Measurements from ENCODE around the gene ADCY1.
"Not testable (repeated sequence)": the region's sequence is repeated elsewhere in the genome, so short reads cannot be mapped to it uniquely, and the experiment has no call there.

DNA sequence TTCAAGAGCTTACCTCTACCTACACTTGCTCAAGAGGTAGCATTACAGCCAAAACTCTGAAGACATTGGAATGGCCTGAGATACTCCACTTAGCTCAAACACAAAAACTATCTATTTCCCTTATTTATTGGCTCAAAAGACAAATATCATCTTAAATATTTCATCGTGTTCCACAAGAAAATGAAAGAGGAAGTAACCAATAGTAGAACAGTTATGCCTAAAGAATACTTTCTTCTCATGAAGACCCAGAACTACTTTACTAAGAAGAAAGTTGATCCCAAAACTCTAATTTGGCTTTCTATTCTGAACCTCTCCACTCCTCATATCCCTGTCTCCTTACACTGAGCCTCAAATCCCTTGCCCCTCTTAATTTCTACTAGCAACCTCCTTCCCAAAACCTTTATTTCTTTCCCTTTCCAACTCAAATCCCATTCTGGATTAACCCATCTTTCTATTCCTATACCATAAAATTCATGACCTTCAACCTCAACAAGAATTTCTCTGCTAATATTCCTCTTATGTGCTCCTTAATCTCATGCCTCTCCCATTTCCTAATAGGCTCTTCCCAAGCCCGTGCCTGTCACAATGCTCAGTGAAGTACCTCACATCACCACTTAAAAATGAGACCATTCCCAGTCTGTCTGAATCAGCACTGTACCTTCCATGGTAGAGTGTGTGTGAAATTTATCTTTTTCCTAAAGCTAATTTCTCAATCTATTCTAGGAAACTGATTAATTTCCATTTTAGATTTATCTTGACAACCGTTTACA is 188.2 kb downstream of the ADCY1 start:
- TF ChIP-seq, protein P1, sequence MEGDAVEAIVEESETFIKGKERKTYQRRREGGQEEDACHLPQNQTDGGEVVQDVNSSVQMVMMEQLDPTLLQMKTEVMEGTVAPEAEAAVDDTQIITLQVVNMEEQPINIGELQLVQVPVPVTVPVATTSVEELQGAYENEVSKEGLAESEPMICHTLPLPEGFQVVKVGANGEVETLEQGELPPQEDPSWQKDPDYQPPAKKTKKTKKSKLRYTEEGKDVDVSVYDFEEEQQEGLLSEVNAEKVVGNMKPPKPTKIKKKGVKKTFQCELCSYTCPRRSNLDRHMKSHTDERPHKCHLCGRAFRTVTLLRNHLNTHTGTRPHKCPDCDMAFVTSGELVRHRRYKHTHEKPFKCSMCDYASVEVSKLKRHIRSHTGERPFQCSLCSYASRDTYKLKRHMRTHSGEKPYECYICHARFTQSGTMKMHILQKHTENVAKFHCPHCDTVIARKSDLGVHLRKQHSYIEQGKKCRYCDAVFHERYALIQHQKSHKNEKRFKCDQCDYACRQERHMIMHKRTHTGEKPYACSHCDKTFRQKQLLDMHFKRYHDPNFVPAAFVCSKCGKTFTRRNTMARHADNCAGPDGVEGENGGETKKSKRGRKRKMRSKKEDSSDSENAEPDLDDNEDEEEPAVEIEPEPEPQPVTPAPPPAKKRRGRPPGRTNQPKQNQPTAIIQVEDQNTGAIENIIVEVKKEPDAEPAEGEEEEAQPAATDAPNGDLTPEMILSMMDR (conservative IDR thresholded peaks at IDR 0.05; ENCODE audit: low read depth, low read length): not testable (repeated sequence)
- not testable (repeated sequence) for TF ChIP-seq EZH2 (IDR thresholded peaks at IDR 0.05; ENCODE audit: borderline replicate concordance, low read depth, low read length, poor library complexity, severe bottlenecking)

Data from A673 (cell line).